ENCODE results near the gene IL17REL. TPM values are rescaled to one million over a fixed set of nuclear protein-coding genes. Genes with fewer than 3 reads are reported as not detected.

IL17REL gene
- total RNA-seq, 2 experiments from 2014 or later: 0.16 TPM

DNA sequence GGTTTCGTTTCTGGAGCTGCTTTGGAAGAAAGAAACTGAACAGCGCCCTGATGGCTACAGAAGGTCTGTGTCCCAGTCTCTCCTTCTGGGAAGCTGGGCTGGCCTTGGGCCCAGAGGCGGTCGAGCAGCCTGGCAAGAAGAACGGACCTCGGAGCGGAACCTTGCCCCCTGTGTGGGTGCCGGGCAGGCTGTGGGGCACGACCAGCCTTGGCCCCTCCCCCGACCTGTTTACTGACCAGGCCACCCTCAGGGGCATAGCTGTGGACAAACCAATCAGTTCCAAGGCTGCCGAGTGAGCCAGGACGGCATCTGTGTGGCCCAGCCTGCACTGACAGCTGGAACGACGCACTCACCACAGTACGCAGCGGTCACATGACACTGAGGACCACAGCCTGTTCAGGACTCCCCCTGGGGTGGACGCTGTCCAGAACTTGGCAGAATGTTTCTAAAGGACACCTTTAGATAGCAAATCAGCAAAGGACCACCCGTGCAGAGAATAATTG lies 44.8 kb downstream of the IL17REL start:
- Mint-ChIP-seq H3K27me3 (no peaks in the 10 kb centered on the region), H3K27ac (no peak overlapping the region), H3K4me1 (peaks cover 47% of the 10 kb centered on the region), H3K4me3 (peak overlapping the region; percentile 42), H3K36me3 (ENCODE audit: low read depth) (peaks cover 23% of the 10 kb centered on the region), H3K9me3 (ENCODE audit: low read depth) (no peaks in the 10 kb centered on the region)
- POLR2A ChIA-PET: interaction anchor here (1.6 to 3.1 kb wide), 2 partner anchors 31 to 63 kb away, joined by 4 to 15 read pairs; no protein-coding TSS in a partner anchor
- CTCF ChIA-PET: interaction anchor here (1.1 to 1.2 kb wide), 2 partner anchors 8 to 138 kb away, joined by 3 read pairs; no protein-coding TSS in a partner anchor
- ATAC-seq: no peak
- intact Hi-C loops (cut with DNase I, micrococcal nuclease): no loop called here
- DNase-seq: peak; percentile 31

DNA sequence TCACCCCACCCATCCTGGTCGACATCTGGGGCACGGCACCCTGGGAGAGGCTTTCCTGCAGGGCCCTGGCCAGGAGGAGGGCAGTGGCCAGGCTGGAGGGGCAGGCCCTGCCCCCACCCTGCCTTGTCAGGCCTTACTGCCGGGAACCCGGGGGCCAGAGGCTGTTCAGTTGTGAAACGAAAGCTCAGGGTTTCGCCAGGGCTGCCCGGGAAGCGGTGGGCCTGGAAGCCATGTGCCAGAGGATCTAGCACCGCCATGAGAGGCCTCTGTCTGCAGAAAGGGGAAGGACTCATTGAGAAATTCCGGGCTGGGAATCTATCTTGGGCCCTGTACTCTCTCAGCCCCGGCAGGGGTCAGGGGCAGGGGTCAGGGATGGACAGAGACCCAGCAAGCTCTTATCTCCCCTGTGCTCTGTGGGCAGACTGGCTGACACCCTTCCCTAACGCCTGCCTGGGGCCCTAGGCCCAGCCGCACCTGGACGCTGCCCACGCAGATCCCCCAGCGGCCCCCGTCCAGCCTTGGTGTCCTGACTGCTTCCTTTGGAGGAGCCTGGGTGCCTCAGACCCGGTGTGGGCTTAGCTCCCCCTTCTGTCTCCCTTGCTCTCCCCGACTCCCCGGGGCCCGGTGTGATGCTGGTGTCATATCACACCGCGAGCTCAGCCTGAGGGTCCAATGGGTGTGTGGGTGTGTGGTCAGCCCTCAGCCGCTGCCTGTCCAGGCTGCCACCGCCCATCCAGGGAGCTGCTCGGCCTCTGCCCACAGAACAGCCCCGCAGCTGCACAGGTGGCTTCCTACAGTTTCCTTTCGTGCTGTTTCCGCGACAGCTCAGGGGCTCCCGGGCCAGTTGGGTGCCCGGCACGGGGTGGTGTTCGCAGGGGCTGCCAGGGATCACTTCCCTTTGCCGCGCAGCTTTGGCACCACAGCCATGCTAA lies 45.5 kb downstream of the IL17REL start:
- H3K27me3 Mint-ChIP-seq: no peaks in the 10 kb centered on the region
- ATAC-seq (no peak), DNase-seq (peak; percentile 48)
- intact Hi-C loops (cut with DNase I, micrococcal nuclease): no loop called here
- no peaks in the 10 kb centered on the region for H3K9me3 Mint-ChIP-seq (ENCODE audit: low read depth)
- H3K4me1 Mint-ChIP-seq: peaks cover 47% of the 10 kb centered on the region
- CTCF ChIA-PET: interaction anchor here (0.9 to 1.2 kb wide), 4 partner anchors 9 to 376 kb away, joined by 3 read pairs; no protein-coding TSS in a partner anchor
- peak overlapping the region; percentile 55 for H3K27ac Mint-ChIP-seq
- POLR2A ChIA-PET: interaction anchor here (0.5 to 3.1 kb wide), 4 partner anchors 30 to 141 kb away, joined by 3 to 15 read pairs (median 4); no protein-coding TSS in a partner anchor
- H3K36me3 Mint-ChIP-seq (ENCODE audit: low read depth): peaks cover 27% of the 10 kb centered on the region
- peak overlapping the region; percentile 42 for H3K4me3 Mint-ChIP-seq

- POLR2A ChIA-PET: interaction anchor here (1.4 to 3.1 kb wide), 3 partner anchors 29 to 141 kb away, joined by 3 to 15 read pairs (median 4); no protein-coding TSS in a partner anchor
- Mint-ChIP-seq H3K27ac (no peak overlapping the region), H3K4me1 (peaks cover 47% of the 10 kb centered on the region), H3K9me3 (ENCODE audit: low read depth) (no peaks in the 10 kb centered on the region), H3K27me3 (no peaks in the 10 kb centered on the region), H3K4me3 (peak overlapping the region; percentile 36), H3K36me3 (ENCODE audit: low read depth) (peaks cover 33% of the 10 kb centered on the region)
- CTCF ChIA-PET: interaction anchor here (0.6 to 1.0 kb wide), 3 partner anchors 14 to 376 kb away, joined by 3 read pairs; no protein-coding TSS in a partner anchor
- DNase-seq: peak; percentile 28
- intact Hi-C loops (cut with DNase I, micrococcal nuclease): no loop called here
- ATAC-seq: no peak
Measured at GRCh38 chr22:49966041-49966773, 46.4 kb downstream of the IL17REL start.

GRCh38 chr22:49965091-49966040 lies 47.2 kb downstream of the IL17REL start:
- peak; percentile 42 for DNase-seq
- POLR2A ChIA-PET: interaction anchor here (1.4 to 3.1 kb wide), 2 partner anchors 29 to 140 kb away, joined by 3 to 15 read pairs; no protein-coding TSS in a partner anchor
- peak overlapping the region; percentile 85 for H3K27ac Mint-ChIP-seq
- H3K4me1 Mint-ChIP-seq: peaks cover 42% of the 10 kb centered on the region
- intact Hi-C loops (cut with DNase I, micrococcal nuclease): no loop called here
- H3K9me3 Mint-ChIP-seq (ENCODE audit: low read depth): no peaks in the 10 kb centered on the region
- H3K36me3 Mint-ChIP-seq (ENCODE audit: low read depth): peaks cover 33% of the 10 kb centered on the region
- no peaks in the 10 kb centered on the region for H3K27me3 Mint-ChIP-seq
- ATAC-seq: no peak
- CTCF ChIA-PET: interaction anchor here (0.6 kb wide), 1 partner anchor 35 kb away, joined by 3 read pairs; no protein-coding TSS in a partner anchor
- H3K4me3 Mint-ChIP-seq: peak overlapping the region; percentile 93

- no peaks in the 10 kb centered on the region for H3K9me3 Mint-ChIP-seq (ENCODE audit: low read depth)
- peaks cover 35% of the 10 kb centered on the region for H3K4me1 Mint-ChIP-seq
- no peak for ATAC-seq
- peak overlapping the region; percentile 85 for H3K27ac Mint-ChIP-seq
- intact Hi-C loops (cut with DNase I, micrococcal nuclease): loop anchor here in 1 of 2 experiments (5.0 kb wide), 4 partner anchors 378 to 658 kb away; partner anchors contain the start of genes PPP6R2 and SCO2
- CTCF ChIA-PET: interaction anchor here (2.7 kb wide), 1 partner anchor 33 kb away, joined by 19 read pairs; no protein-coding TSS in a partner anchor
- peak; percentile 33 for DNase-seq
- H3K27me3 Mint-ChIP-seq: no peaks in the 10 kb centered on the region
- H3K36me3 Mint-ChIP-seq (ENCODE audit: low read depth): peaks cover 33% of the 10 kb centered on the region
- POLR2A ChIA-PET: no interaction called here
- peak overlapping the region; percentile 93 for H3K4me3 Mint-ChIP-seq
Measured at GRCh38 chr22:49964136-49965090, 48.2 kb downstream of the IL17REL start.

DNA sequence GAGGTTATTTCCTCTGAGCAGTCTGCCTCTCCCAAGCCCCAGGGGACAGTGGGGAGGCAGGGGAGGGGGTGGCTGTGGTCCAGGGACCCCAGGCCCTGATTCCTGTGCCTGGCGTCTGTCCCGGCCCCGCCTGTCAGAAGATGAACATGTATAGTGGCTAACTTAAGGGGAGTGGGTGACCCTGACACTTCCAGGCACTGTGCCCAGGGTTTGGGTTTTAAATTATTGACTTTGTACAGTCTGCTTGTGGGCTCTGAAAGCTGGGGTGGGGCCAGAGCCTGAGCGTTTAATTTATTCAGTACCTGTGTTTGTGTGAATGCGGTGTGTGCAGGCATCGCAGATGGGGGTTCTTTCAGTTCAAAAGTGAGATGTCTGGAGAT lies 48.9 kb downstream of the IL17REL start:
- ChIA-PET POLR2A (interaction anchor here (1.4 to 4.7 kb wide), 3 partner anchors 8 to 29 kb away, joined by 3 to 46 read pairs (median 21); no protein-coding TSS in a partner anchor), CTCF (interaction anchor here (2.7 kb wide), 1 partner anchor 33 kb away, joined by 19 read pairs; no protein-coding TSS in a partner anchor)
- Mint-ChIP-seq H3K4me3 (peak overlapping the region; percentile 93), H3K27me3 (no peaks in the 10 kb centered on the region), H3K4me1 (peaks cover 41% of the 10 kb centered on the region), H3K27ac (peak overlapping the region; percentile 85), H3K9me3 (ENCODE audit: low read depth) (no peaks in the 10 kb centered on the region), H3K36me3 (ENCODE audit: low read depth) (peaks cover 33% of the 10 kb centered on the region)
- intact Hi-C loops (cut with DNase I, micrococcal nuclease): loop anchor here (2.0 to 5.0 kb wide), 6 partner anchors 13 to 659 kb away; partner anchors contain the start of genes PPP6R2 (in 1 of the 2) and SCO2 (in 1 of the 2)
- peak; percentile 6 for DNase-seq
- no peak for ATAC-seq

GRCh38 chr22:49962751-49963646 lies 49.6 kb downstream of the IL17REL start:
- Mint-ChIP-seq H3K4me1 (peaks cover 42% of the 10 kb centered on the region), H3K27me3 (no peaks in the 10 kb centered on the region), H3K4me3 (peak overlapping the region; percentile 93), H3K27ac (peak overlapping the region; percentile 85), H3K9me3 (ENCODE audit: low read depth) (no peaks in the 10 kb centered on the region), H3K36me3 (ENCODE audit: low read depth) (peaks cover 33% of the 10 kb centered on the region)
- ATAC-seq (no peak), DNase-seq (peak; percentile 33)
- CTCF ChIA-PET: interaction anchor here (1.4 to 2.7 kb wide), 2 partner anchors 12 to 32 kb away, joined by 3 to 19 read pairs; no protein-coding TSS in a partner anchor
- POLR2A ChIA-PET: interaction anchor here (0.6 to 4.7 kb wide), 9 partner anchors 9 to 233 kb away, joined by 3 to 46 read pairs (median 5); partner anchors contain the start of genes ALG12 and CRELD2
- intact Hi-C loops (cut with DNase I, micrococcal nuclease): loop anchor here (1.0 to 5.0 kb wide), 7 partner anchors 14 to 659 kb away; partner anchors contain the start of genes PPP6R2 (in 1 of the 2) and SCO2 (in 1 of the 2)

GRCh38 chr22:49962012-49962750 lies 50.4 kb downstream of the IL17REL start:
- POLR2A ChIA-PET: interaction anchor here (1.2 to 4.7 kb wide), 8 partner anchors 9 to 44 kb away, joined by 3 to 46 read pairs (median 6); partner anchors contain the start of genes ALG12 and CRELD2
- no peaks in the 10 kb centered on the region for H3K9me3 Mint-ChIP-seq (ENCODE audit: low read depth)
- peak overlapping the region; percentile 93 for H3K4me3 Mint-ChIP-seq
- H3K4me1 Mint-ChIP-seq: peaks cover 34% of the 10 kb centered on the region
- CTCF ChIA-PET: interaction anchor here (0.5 to 2.7 kb wide), 5 partner anchors 10 to 289 kb away, joined by 3 to 19 read pairs (median 3); partner anchors contain the start of gene HDAC10
- DNase-seq (peak; percentile 96), ATAC-seq (peak; percentile 34)
- H3K36me3 Mint-ChIP-seq (ENCODE audit: low read depth): peaks cover 32% of the 10 kb centered on the region
- intact Hi-C loops (cut with DNase I, micrococcal nuclease): loop anchor here (1.0 to 5.0 kb wide), 7 partner anchors 15 to 660 kb away; partner anchors contain the start of genes PPP6R2 (in 1 of the 2) and SCO2 (in 1 of the 2)
- peak overlapping the region; percentile 93 for H3K27ac Mint-ChIP-seq
- H3K27me3 Mint-ChIP-seq: no peaks in the 10 kb centered on the region
